ENCODE results near the gene GRHL3.

Gene GRHL3

DNA sequence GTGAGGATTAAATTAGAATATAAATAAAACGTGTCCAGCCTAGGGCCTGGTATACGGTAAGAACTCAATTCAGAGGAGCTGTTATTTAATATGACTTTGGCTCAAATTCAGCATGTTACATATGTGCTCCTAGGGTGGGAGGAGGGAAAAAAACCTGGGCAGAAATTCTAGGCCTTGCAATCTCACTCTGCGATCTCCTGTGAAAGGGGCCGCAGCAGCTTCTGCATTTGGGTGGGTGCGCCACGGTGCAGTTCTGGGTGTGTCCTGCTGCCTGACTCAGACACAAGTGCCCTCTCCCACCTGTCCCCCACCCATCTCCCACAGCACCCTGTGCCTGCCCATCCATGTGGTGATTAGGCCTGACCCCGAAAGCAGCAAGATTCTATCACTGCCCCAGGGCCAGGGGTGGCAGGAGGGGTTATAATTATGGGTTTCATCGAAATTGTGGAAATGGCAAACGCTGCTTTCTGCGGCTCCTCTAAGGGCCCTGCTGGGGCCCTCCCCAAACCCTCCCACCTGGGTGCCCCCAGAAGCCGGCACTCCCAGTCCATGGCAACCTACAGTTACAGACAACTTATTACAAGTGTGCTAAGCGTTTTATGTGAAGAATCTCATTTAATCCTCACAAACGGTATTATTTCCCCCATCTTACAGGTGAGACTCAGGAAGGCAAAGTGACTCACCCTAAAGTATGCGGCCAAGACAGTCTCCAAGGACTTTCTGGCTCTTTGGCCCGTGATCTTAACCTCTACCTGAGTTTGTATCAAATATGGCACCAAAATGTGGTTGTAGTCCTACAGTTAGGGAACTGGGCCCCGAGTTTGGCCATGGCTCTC, 25.5 kb upstream of the GRHL3 start:
- DNase-seq, result no peak

DNA sequence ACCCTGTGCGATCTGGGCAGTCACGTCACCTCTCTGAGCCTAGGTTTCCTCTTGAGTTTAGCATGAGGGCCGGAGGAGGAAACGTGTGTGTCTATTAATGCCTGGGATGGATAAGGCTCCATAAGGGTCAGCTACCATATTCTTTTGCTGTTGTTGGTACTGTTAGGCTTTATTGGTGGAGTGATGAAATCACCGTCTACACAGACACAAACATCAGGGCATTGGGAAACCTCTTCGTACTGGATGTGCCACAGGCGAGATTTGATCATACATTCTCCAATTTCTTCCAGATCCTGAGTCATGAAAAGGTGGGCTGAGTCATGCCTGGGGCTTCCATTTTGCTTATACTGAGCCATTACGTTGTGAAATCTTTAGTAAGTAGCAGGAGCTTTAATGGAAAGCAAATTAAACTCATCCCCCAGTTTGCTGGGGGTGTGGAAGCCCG, 24.9 kb upstream of the GRHL3 start:
- no peak for DNase-seq

DNA sequence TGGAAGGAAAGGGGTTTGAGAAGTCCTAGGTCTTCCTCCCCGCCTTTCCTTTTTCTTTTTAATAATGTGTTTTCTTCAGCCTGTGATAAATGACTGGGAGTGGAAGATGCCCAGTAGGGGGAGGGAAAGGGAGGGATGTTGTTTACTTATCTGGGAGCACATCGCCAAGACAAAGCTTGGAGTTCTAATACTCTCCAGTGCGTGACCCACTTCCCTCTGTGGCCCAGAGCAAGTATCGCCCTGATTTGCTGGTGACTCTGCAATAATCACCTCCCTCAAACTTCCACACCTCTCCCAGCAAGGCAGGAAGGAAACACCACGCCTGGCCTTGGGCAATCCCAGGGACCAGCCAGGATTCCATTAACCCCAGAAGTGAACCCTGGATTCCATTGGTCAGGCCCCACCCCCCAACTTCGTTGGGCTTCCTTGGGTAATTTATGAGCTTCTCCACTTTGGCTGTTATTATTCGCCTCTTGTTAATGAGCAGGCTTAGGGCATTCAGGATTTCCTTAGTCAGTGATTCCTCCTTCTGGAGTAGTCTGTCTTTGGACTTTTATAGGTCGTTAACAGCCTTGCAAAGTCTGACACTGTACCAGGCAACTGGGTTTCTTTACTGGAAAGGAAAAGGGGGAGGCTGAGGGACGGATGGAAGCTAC, 24.3 kb upstream of the GRHL3 start:
- no peak for DNase-seq

DNA sequence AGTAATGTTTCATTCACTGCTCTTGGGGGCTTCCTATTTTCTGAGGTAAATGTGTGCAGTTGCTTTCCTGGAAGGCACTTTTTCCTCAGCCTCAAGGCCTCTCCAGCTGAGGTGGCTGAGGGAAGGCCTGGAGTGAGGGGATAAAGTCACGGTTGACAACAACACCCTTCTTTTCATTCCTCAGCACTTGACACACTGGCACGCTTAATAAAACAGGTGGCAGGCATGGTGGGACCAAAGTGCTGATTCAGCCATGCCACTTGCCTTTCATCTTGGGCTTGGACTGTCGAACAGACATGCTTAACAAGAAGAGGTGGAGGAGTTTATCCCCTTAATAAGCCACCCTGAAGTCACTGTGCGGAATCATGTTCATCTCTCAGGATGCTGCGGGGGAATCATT, 23.6 kb upstream of the GRHL3 start:
- no peak for DNase-seq

DNA sequence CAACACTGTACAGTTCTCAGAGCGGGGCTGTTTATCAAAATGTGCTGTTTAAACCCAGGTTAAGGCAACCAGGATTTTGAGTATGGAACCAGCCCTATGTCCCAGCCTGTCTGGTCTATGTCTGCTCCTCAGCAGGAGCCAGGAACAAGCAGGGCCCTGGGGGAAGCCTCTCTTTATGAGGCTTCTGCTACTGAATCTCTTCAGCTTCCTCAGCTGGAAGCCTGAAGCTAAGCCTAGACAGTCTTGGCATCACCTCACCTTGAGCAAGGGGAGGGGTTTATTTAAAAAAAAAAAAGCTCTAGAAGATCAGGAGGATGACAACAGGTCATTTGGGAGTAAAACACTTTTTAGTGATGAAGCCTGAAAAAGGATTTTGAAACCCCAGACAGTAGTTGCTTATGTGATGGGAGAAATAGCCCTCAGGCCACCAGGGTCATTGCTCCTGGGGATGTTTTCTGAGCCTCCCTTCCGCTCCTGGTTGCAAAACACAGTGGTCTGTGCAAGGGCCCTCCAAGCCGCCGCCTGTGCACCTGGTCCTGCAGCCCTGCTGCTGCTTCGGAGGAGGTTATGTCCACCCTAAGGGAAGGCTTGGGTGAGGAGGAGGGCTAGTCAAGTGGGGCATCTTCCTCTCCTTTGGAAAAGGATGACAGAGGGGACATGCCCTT, 21.8 kb upstream of the GRHL3 start:
- no peak for DNase-seq

DNA sequence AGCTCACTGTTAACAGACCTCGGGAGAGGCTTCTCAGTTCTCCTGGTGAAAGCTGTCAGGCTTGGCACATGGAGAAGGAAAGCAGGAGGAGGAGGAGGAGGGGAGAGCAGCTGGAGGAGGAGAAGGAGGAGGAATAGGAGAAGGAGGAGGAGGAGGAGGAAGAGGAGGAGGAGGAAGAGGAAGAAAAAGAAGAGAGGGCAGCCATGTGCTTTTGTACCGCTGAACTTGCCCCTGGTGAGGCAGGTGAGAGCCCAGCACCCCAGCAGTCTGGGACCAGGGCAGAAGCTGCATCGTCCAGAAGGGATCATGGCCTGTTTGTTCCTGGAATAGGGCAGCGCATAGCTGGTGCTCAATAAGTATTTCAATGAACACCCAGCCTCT, 21.3 kb upstream of the GRHL3 start:
- no peak for DNase-seq

DNA sequence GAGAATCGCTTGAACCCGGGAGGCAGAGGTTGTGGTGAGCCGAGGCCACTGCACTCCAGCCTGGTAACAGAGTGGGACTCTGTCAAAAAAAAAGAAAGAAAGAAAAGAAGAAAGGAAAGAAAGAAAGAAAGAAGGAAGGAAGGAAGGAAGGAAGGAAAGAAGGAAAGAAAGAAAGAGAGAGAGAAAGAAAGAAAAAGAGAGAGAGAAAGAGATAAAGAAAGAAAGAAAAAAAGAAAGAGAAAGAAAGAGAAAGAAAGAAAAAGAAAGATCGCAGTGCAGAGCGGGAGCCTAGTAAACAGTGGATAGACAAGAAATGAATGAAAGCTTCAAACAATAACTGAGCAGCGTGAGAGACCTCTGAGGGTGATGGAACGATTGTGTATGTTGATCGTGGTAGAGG, 20.6 kb upstream of the GRHL3 start:
- DNase-seq, result no peak

DNA sequence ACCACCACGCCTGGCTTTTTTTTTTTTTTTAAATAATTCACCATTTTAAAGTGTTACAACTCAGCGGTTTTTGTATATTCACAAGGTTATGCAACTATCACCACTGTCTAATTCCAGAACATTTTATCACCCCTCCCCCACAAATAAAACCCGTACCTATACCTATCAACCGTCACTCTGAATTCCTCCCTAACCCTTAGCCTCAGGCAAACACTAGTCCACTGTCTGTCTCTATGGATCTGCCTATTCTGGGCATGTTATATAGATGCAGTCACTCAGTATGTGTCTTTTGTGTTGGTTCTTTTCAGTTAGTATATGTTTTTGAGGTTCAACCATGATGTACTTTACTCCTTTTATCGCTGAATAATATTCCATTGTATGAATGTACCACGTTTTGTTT, 19.3 kb upstream of the GRHL3 start:
- no peak for DNase-seq

DNA sequence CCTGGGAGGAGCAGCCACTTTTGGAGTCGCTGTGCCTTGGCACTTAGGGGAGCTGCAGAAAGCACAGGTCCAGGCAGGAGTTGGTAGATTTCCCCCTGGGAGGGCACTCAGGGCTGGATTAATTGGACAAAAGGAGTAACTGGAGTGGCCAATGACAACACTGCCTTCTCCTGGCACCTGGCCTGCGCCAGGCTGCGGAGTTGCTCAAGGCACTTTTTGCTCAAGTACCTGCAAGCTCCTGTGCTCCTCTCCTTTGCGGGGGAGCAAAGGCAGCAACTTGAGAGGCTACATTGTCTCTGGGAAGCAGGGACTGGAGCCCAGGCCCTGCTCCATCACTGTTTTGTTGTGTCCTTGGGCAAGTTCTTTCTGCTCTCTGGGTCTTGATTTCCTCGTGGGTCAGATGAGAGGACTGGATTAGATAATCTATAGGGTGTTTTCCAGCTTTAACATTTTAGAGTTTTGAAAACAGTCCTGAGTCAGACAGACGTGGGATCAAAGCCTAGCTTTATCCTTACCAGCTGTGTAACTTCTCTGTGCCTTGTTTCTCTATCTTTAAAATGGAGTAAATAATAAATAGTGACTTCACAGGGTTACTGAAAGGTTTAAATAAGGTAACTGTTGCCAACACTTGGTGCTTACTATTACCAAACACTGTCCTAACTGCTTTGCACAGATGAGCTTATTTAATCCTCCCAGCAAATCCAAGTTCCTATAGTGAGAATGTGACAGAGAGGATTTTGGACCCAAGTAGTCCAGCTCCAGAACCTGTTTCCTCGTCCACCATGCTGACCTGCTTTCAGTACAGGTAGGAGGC, 18.0 kb upstream of the GRHL3 start:
- no peak for DNase-seq

DNA sequence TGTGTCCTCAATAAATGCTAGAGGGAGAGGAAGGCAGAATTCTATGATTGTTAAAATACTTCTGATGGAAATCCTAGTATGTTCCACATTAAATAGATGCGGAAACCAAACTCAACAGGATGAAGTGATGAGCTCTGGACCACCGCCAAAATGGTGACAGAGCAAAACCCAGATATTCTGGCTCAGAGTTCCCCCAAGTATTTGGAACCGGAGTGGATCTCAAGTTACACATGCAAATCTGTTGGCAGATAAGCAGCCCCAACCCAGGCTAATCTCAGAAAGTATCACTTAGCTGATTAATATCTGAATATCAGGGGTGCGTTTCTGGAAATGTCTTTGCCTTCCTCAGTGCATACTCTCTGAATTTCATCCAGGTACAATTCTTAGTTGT, 17.4 kb upstream of the GRHL3 start:
- DNase-seq, result no peak

DNA sequence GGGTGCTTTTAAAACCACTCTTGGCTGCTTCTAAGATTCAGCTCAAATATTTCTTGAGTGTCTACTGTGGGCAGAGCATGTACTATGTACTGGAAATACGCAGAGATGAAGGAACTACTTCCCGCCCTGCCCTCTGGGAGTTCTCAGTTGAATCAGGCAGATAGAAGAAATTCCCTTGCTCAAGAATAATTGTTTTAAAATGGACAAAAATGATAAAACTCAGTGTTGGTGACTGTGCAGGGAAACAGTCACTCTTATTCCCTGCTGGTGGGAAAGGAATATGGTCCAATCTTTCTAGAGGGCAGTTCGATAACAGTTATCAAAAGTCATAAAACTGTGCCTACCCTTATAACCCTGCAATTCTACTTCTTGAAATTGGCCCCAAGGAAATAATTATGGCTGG, 16.9 kb upstream of the GRHL3 start:
- DNase-seq, result no peak

DNA sequence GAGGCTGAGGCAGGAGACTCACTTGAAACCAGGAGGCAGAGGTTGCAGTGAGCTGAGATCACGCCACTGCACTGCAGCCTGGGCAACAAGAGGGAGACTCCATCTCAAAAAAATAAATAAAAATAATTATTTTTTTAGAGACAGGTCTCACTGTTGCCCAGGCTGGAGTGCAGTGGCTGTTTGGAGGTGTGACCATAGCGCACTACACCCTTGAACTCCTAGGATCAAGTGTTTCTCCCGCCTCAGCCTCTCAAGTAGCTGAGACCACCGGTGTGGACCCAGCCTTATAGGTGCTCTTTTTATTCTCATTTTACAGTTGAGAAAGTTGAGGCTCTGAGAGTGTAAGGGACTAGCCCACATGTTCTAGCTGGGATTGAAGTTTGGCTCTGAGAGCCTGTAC, 15.6 kb upstream of the GRHL3 start:
- DNase-seq, result no peak

DNA sequence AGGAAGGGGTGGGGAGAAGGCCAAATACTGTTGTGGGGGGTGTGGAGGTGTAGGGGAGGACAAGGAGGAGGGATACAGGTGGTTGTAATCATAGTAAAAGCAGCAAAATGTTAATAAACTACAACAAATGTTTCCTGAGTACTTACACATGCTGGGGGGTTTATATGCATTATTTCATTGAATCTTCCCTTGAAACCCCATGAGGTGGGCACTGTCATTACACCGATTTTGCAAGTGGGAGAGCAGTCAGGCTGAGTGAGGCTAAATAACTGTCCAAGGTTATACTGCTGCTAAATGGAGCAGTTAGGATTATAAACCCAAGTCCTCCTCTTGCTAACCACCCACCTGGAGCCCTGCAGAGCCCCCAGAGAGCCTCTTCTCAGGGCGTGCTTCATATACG, 14.4 kb upstream of the GRHL3 start:
- DNase-seq, result no peak

DNA sequence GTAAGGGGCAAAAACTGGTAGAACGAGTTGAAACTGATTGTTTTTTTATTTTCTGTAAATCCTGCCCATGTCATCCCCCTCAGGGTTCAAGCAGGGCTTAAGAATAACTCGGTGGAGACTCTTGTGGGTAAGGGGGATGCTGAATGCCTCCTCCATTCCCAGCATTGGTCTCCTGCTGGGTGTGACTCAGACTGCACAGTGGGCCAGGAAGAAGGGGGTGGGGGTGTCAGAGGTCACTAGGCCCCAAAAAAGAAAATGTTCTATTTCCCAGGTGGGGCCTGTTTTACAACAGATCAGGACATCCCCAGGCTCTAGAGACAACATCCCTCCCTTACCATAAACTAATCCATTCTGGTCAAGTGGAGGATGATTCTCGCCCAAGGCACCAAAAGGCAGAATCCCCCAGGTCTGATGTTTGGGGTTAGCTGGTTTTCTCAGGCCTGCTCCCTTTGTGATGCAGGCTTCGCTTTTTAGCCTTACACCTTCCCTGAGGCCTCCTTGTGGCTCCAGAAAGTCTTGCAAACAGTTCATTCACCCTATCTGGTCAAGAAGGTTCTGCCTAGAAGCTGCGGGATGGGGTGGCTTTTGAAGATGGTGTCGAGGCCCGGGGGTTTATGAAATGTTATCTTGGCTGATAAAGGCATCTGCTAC, 10.7 kb upstream of the GRHL3 start:
- no peak for DNase-seq

DNA sequence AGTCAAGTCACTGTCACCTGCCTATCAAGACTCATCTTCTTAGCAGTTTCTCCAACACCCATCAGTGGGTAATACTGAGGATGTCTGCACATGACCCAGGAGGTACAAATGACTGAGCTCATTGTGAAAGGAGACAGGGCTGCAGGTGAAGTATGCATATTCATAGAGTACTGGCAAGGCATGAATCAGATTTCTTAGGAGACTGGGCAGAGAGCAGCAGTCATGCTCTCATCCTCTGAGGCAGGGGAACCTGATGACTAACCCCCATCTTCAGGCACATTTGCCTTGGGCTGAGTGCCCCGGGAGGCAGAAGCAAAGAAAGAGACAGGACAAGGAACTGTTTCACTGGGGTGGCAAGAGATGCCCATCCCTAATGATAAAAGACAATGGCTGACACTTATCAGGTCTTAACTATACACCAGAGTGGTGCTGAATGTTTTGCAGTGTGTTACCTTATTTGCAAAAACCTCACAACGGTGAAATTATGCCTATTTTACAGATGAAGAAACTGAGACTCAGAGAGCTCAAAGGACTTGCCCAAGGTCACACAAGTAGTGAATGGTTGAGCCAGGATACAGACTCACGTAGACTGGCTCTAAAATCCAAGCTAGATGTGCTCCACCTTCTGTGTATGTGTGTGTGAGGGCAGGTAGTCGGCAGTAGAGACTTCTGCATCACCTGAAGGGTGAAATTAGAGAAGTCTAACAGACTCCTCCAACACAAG, 9.2 kb upstream of the GRHL3 start:
- DNase-seq, result no peak

DNA sequence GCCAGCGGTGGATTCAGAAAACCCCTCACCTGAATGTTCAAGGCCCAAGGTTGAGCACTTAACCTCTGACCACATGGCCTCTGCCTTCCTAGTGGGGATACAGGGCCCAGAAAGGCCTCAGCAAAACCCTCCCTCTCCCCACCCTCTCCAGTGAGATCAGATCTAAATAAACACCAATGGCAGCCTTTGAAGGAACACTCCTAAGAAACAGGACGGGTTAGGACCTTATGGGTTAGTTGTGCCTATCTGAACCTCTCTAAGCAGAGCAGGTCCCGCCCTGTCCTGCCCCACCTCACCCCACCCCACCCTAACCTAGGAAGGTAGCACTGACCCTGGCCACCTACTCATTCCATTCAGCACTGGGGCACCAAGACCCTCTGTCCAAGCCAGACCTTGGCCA, 7.9 kb upstream of the GRHL3 start:
- no peak for DNase-seq

DNA sequence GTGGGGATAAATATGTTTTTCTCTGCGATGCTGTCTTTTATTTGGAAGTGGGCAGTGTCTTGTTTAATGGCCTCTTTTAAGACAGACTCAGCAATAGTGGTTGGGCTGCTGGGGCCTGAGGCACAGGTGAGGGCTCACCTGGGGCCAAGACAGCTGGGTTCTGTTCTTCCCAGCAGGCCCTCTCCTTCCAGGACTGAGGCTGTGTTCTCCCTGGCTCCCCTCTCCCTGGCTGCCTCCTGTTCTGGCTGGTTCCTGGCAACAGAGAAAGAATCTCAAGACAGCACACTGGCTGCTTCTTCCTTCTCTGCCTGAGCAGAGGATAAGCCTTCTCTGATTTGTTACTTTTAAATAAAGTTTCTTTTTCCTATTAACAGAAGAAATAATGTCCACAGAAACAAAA, 7.4 kb upstream of the GRHL3 start:
- DNase-seq, result no peak

DNA sequence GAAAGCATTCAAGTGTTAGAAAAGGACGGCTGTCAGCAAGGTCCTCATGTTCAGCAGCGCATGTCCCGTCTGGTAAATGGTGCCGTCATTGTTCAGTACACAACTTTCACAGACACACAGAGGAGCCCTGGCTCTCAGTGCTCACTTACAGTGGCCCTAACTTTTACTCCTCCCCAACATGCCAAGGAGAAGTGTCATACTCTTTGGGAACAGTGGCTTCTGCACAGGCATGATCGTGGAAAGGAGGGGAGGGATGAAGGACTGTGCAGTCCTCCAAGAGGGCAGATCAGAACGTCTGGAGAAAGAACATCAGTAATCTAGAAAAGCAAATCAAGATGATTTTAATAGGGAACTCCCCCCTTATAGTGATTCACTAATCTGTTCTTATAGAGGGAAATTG, 3.8 kb upstream of the GRHL3 start:
- no peak for DNase-seq

DNA sequence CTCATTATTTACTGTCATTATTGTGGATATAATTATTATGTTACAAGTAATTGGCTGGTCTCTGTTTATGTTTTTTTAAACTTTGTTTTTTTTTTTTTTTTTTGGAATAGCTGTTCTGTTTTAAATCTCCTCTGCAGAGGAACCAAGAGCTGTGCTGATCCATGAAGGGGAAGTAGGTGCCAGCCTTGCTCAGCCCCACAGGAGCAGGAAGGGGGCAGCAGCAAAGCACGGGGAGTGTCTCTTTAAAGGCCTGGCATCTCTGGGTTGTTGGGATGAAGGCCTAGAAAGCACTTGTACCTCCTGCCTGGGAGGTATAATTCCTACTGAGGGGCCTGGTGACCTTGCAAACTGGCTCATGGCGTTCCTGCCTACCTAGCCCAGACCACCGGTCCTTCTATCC, 2.5 kb upstream of the GRHL3 start:
- no peak for DNase-seq

DNA sequence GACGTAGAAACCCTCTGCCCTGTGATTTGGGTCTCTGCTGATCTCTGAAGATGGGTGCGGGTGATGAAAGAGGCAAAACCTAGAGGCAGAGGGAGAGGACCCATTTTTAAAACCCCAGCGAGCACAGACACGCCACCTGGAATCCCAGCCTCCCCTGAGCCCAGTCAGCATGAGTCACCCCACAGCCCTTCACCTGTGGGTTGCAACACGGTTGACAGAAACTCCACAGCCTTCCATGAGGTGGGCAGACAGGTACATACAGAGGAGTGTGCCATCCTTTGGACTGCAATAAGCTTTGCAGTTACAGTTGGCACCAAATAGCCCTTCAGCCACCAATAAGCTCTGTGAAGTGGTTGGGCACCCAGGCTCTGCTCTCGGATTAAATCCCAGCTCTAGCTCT, 2.1 kb upstream of the GRHL3 start:
- DNase-seq, result no peak

DNA sequence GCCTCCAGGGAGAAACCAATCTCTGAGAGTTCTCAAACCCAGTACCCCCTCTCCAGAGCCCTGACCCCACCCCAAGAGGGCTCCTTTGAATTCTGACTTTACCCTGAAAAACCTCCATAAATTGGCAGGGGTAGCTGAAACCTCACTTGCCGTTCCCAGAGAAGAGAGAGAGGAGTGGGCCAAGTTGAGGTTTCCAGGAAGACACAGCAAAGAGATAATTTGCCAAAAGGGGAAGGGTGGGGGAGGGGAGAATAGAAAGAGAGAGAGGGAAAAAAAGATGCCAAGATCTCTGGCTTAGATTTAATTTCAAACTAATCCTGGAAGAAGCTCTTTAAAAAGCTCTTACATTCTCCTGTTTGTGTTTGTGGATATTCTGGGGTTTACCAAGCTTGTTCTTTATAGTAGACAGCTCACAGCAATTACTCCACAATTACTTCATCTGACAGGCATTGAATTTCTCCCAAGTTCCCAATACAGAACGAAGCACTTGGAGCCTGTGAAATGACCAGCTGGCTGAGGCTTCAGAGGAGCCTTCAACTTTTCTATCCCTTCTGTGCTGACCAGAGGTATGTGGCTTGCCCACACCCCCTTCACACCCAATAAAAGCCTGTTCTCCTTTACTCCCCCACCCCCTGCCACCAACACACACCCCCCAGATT, 1.1 kb upstream of the GRHL3 start:
- no peak for DNase-seq
